Measurements from ENCODE around the gene ARMC12.

GRCh38 chr6:35690484-35690883 is 46.3 kb upstream of the ARMC12 start:
- TF ChIP-seq FOS (IDR thresholded peaks at IDR 0.05; ENCODE audit: borderline replicate concordance, insufficient read depth, low read length) (no peak), CTCF (IDR thresholded peaks at IDR 0.05; ENCODE audit: extremely low read depth in 1 of 2, insufficient read depth in 1 of 2, low read depth in 1 of 2, low read length in 2 of 2) (no peak), EZH2 (IDR thresholded peaks at IDR 0.05; ENCODE audit: borderline replicate concordance, low read depth, low read length, severe bottlenecking) (no peak), POLR2A (IDR thresholded peaks at IDR 0.05; ENCODE audit: low read depth, low read length) (no peak), POLR2AphosphoS5 (IDR thresholded peaks at IDR 0.05; ENCODE audit: insufficient read depth, low read depth, low read length) (no peak), MAX (IDR thresholded peaks at IDR 0.05; ENCODE audit: insufficient read depth, insufficient read length) (no peak), MYC (IDR thresholded peaks at IDR 0.05; ENCODE audit: low read depth, low read length) (no peak), JUN (IDR thresholded peaks at IDR 0.05; ENCODE audit: borderline replicate concordance, insufficient read depth, insufficient read length, low read depth) (no peak)

Measured in endothelial cell of umbilical vein (primary cell).